GM18502 (cell line): ENCODE data around the gene RPS28.
A peak's percentile ranks its signal among the peaks of the same experiment; 100 is the strongest.
"Not testable (repeated sequence)": the region's sequence is repeated elsewhere in the genome, so short reads cannot be mapped to it uniquely, and the experiment has no call there.

Experiments
- ATAC-seq: cut with Tn5 transposase; IDR thresholded peaks from one replicate; pipeline ENCODE4 v1.9.1; 2021; ENCODE audit warnings: mild to moderate bottlenecking; ENCODE audit not compliant: unreplicated experiment, poor library complexity

Gene RPS28

DNA sequence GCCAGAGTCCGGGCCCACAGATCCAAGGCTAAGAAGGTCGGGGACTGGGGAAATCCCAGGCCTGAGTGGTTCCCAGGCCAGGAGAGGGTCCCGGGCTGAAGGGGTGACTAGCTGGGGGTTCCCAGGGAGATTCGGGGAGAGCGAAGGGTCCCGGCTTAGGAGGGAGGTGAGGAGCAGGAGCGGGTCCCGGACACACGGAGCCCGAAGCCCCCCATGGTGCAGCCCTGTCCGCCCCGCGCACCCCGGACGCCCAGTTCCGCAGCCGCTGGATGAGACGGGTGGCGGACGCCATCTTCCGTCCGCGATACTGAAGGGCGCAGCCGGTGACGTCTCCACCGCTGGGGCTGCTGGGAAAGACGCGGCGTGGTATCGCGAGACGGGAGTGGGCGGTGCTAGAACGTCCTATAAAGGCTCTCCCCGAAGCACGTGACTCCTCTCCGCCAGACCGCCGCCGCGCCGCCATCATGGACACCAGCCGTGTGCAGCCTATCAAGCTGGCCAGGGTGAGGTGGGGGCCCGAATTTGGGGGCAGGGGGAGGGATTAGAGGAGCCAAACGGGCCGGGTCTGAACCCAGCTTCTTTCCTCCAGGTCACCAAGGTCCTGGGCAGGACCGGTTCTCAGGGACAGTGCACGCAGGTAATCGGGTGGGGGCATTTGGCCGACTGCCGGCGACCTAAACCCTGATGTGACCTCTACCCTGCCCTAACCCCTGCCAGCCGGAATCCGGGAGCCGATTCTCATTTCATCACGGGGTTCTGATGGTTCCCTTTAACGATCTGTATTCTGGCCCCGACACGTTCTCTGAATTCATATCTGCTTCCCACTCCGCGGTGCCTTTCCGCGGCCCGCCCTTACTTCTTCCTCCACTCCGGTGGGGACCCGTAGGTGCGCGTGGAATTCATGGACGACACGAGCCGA lies at the start of gene RPS28, which contains the start of gene NDUFA7:
TSS of gene RPS28 (plus strand) at position 430 of the 919 bp plus-strand sequence. CDS start at position 465, 35 bp downstream.
TSS of gene NDUFA7 (minus strand) at position 309 of the 919 bp plus-strand sequence. CDS start at position 292, 17 bp downstream.
- ATAC-seq, result peak; percentile 87

DNA sequence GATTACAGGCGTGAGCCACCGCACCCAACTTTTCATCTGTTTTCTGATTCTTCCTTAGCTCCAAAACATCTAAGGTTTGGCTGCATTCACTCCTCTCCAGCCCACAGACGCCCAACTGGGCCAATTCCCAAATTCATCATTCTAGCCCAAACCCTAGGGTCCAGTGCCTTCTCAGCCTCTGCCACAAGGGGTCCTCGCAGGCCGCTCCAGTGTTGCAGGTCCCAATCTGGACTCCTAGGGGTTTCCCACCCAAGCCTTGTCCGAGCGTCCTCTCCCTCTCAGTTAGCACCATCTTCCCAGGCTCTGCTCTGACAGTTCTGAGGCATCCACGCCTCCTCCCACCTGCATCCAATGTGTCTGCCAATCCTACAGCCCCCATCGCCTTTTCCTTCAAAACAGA lies 44.8 kb upstream of the RPS28 start:
- ATAC-seq, result not testable (repeated sequence)

DNA sequence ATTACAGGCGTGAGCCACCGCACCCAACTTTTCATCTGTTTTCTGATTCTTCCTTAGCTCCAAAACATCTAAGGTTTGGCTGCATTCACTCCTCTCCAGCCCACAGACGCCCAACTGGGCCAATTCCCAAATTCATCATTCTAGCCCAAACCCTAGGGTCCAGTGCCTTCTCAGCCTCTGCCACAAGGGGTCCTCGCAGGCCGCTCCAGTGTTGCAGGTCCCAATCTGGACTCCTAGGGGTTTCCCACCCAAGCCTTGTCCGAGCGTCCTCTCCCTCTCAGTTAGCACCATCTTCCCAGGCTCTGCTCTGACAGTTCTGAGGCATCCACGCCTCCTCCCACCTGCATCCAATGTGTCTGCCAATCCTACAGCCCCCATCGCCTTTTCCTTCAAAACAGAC lies 30.0 kb upstream of the RPS28 start:
- not testable (repeated sequence) for ATAC-seq

DNA sequence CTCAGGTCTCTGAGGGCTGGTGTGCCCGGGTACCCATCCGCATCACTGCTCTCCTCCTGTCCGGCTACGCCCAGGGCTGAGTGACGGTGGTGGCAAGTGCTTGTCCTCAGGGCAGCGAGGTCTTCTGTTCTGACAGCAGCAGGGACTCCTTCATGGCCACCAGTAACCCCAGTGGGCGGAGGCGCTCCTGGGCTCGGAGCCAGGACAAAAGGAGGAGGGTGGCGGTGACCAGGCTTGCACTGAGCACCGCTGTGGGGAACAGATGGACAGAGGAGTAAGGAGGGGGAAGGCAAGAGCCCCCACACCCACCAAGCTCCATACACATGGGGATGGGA lies 19.0 kb upstream of the RPS28 start:
- ATAC-seq, result no peak

DNA sequence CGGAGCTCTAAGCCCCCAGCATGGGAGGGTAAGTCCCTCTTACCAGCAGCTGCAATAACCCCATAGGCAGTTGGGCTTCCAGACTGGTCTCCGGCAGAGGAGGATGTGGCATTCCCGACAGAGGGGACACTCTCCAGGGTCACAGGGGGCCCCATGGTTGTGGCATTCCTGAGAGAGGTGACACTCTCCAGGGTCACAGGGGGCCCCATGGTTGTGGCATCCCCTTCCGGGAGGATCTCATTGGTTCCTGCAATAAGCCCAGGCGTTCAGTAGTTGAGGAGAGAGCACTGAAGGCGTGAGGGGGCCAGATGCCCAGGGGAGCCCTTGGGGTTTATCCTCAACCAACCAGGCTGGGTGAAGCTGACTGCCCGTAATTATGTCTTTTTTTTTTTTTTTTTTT lies 18.6 kb upstream of the RPS28 start:
- ATAC-seq, result no peak

DNA sequence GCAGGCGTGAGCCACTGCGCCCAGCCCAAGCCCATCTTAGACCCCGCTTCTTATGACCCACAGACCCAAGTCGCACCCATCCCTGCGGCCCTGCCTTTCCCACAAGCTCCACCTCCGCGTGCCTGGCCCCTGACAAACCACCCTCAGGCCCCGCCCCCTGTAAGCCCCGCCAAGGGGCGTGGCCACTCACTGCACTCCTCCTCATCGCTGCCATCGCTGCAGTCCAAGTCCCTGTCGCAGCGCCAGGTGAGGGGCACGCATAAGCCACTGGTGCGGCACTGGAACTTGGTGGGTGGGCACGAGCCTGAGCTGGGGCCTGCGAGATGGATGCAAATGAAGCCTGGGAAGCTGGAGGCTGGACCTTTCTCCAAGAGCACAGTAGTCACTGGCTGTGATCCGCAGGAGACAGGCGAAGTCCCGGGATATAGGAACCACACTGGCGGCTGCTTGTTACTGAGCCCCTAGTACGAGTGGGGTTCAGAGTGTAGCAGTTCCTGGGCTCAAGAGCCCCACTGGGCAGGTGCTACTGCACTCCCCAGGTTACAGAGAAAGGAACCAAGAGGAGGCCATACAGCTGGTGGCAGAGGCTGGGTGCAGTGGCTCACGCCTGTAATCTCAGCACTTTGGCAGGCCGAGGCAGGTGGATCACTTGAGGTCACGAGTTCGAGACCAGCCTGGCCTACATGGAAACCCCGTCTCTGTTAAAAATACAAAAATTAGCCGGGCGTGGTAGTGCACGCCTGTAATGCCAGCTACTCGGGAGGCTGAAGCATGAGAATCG lies 16.3 kb upstream of the RPS28 start:
- ATAC-seq, result no peak

DNA sequence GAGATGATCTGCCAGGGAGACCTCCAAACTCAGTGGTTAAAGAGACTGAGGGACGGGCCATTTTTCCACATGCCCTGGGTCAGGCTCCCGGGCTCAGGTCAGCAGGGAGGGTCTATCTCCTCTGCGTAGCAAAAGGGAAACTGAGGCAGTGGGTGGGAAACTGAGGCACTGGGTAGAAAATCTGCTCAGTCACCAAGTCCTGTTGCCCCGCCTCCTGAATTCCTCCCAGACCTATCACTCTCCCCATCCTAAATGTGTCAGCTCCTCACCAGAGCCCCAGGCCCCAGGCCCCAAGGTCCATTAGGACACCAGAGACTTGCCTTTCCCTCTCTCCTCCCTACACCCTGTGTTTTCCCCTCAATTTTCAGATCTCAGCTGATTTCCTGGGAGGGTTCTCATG lies 15.5 kb upstream of the RPS28 start:
- ATAC-seq, result no peak

DNA sequence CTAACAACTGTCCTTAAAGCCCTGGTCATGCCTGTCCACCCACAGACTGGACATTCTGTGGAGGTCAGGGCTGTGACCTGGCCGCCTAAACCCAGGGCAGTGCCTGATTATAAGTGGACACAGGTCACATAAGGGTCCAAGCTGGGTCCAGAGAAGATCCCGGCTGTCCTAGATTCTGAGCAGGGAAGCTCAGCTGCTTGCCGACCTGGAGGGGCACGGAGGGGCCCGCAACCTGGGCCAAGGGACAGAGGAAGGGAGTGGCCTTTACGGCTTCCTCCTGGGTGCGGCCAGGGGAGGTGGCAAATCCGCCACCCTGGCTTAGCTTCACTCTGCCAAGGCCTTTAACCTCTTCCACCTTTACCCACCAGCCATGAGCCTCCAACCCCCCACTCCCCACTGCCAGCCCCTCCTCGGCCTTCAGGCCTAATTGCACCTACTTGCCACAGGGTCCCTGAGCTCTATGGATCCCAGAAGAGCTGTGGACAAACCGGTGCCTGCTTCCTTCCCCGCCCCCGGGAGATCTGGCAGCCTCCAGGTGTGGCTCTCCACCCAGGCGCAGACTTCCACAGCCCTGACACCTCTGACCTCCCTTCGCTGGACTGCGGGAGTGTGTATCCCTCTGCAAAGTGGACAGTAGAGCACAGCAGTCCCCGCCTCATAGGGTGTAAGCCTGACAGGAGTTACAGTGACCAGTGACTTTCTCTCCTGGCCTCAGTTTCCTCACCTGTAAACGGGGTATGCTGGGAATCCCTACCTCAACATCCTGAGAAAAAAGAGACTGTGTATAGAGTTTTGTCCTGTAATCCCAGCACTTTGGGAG lies 14.9 kb upstream of the RPS28 start:
- no peak for ATAC-seq

DNA sequence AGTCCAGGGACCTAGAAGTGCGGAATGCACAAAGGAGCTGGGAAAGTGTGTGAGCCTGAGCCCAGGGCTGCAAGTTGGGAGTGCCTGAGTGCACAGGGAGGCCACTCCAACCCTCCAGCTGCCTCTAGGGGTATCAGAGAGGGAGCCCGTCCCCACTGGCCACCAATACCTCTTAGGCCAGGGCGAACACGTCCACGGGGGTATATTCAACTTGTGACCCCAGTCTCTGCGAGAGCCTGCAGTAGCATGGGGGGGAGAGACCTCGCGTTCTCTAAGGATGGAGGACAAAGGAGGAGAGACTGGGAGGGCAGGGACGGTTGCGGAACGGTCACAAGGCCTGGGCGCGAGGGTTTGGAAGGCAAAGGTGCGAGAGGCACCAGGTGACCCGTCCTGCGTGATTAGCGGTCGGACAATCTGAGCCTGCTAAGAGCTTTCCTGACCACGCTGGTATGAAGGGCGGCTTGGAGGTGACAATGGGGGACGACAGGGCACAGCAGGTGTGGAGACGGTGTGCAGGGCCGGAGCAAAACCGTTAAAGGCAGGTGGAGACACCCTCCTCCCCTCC lies 13.8 kb upstream of the RPS28 start:
- ATAC-seq, result no peak

DNA sequence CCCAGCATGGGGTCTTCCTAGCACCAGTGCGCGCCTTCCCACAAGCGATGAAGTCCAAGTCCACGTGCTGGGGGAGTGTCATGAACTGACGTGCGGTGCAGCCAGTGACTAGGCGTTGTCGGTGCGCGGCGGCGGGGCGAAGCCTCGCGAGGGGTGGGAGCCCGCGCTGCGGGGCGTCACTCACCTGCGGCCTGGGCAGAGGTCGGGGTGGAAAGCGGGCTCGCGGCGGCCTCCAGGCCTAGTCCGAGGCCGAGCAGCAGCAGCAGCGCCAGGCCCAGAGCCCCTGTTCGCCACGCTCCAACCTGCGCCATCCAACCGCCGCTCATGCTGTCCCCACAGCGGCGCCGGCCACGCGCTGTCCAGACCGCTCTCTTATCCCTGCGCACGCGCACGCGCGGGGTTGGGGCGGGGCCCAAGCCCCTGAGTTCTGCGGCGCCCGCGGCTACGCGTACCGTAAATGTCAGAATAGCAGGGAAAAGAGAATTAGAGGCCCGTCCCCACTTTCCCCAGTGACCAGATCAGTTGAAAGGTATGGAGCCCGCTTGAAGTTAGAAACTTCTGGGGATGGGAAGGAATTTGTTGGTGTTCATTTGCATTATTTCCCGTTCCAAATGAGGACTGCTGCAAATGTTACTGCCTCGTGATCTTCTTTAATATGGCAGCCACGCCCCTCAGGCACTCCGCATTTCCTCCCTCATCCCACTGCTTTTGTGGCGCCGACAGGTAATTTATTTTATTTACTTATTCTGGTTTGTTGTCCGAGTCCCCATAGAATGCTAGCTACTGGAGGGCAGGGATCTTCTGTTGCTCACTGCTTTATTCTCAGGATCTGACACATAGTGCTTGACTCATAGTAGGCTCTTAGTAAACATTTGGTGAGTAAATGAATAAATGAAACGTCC lies 13.1 kb upstream of the RPS28 start, which contains the start of gene CD320:
TSS of gene CD320 (minus strand) at position 394 of the 902 bp plus-strand sequence. CDS start at position 326, 68 bp downstream.
- ATAC-seq, result peak; percentile 84

DNA sequence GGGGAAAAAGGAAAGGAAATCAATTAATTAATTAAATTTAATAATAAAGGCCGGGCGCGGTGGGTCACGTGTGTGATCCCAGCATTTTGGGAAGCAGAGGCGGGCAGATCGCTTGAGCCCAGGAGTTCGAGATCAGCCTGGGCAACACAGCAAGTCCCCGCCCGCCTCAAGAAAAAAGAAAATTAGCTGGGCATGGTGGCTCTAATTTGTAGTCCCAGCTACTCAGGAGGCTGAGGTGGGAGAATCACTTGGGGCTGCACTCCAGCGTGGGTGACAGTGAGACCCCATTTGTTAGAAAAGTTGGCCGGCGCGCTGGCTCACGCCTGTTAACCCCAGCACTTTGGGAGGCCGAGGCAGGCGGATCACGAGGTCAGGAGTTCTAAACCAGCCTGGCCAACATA lies 12.4 kb upstream of the RPS28 start:
- ATAC-seq, result no peak

DNA sequence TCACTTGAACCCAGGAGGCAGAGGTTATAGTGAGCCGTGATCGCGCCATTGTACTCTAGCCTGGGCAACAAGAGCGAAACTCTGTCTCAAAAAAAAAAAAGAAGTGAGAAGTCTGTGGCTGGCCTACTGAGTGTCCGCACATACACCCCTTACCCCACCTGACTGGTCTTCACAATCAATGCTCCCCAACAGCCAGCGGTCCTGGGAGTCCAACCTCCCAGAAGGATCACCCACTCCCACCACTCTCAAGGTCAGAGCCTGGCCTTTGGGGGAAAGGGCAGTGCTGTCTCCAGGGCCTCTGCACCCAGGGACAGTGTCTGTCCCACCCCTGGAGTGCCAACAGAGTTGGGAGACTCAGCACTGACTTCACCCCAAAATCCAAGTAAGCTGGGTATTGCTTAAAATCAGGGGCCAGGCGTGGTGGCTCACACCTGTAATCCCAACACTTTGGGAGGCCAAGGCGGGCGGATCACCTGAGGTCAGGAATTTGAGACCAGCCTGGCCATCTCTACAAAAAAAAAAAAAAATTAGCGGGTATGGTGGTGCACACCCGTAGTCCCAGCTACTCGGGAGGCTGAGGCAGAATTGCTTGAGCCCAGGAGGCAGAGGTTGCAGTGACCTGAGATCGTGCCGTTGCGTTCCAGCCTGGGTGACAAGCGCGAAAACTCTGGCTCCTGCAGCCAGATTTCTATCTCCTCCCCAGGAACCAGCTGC lies 10.8 kb upstream of the RPS28 start:
- no peak for ATAC-seq

DNA sequence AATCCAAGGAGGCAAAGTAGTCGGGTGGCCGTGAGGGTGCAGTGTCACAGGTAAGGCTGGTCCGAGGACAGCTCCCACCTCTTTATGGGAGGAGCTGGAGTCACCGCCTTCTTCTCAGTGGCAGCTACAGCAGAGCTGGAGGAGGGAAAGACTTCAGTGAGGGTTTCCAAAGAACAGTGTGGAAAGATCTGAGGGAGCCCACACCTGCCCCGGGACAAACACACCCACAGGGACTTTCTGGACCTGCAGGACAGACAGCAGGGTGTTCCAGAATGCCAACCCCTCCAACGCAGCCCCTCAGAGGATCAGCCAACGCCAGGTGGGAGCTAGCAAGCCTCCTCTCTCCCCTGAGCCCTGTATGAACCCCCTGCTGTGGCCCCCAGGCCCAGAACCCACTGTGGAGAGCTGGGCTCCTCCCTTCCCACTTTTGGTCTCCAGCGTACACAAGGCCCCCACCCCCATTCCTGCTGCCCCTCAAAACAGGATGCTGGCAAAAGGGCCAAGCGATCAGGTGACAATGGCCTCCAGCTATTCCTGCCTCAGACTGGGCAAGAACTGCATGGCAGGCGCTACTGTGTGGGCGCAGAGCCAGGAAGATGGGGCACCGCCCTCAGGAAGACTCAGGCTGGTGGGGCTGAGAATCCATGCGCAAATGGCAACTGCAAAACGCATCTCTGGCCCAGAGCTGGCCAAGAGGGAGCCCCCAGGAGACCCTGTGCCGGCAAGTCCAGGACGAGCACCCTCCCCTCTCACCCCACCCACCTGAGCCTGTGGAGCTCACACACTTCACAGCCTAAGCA lies 9.6 kb upstream of the RPS28 start:
- no peak for ATAC-seq

DNA sequence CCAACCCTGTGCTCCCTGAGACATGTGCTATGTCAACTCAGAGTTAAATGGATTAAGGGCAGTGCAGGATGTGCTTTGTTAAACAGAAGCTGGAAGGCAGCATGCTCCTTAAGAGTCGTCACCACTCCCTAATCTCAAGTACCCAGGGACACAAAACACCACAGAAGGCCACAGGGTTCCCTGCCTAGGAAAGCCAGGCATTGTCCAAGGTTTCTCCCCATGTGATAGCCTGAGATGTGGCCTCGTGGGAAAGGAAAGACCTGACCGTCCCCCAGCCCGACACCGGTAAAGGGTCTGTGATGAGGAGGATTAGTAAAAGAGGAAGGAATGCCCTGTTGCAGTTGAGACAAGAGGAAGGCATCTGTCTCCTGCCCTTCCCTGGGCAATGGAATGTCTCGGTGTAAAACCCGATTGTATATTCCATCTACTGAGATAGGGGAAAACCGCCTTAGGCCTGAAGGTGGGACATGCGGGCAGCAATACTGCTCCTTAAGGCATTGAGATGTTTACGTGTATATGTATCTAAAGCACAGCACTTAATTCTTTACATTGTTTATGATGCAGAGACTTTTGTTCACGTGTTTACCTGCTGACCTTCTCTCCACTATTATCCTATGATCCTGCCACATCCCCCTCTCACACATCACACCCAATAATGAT lies 6.2 kb upstream of the RPS28 start:
- ATAC-seq, result not testable (repeated sequence)

DNA sequence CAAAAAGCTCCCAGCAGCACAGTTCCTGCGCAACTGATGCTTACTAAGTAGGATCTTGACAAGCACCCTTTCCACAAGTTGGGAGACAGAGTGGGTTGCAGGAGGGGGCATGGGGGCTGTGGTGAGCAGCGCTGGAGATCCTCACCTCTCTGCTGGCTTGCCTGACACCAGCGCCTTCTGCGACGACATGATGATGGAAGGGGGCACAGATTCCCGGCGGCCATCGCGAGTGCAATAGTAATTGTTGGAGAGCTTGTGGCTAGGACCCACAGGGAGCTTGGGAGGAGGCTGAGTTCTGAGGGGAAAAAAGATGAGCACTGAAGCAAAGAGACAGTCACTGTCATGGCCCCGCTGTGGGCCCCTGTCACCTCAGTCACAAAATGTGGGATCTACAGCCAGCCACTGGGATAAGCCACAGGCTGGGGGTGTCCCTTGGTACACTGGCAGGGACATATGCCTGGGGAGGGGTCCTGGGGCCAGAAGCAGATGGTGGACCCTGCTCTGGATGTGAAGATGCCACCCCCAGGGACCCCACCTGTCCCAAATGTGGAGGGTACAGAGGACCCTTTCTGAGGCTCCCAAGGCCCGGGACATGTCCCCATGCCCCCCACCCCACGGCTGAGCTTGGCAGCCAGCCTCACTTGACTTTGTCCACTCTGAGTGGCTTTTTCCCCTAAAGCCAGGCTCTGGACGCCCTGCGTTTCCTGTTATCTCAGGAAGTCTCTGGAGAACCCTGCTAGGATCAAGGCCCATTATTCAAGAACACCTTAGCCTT lies 4.8 kb upstream of the RPS28 start:
- ATAC-seq, result no peak

DNA sequence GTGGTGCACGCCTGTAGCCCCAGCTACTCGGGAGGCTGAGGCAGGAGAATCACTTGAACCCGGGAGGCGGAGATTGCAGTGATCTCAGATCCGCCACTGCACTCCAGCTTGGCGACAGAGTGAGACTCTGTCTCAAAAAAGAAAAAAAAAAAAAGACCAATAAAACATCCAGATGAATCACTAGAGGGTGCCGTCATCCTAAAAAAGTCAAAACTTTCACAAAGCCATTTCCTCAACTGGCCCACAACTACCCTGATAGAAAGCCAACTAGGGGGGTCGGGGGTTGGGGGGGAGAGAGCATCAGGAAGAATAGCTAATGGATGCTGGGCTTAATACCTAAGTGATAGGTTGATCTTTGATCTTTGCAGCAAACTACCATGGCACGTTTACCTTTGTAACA lies 2.5 kb upstream of the RPS28 start:
- not testable (repeated sequence) for ATAC-seq
